Activated naive CD8-positive, alpha-beta T cell treated with anti-CD3 and anti-CD28 coated beads, Interleukin-2, amount 50 U/mL, for 16 hours (primary cell): ENCODE measurements around the gene TUT1.
"Not testable (repeated sequence)": the region's sequence is repeated elsewhere in the genome, so short reads cannot be mapped to it uniquely, and the experiment has no call there.

Experiments
- DNase-seq: peaks from one replicate; pipeline ENCODE4 v3.0.0-alpha.2; 2020; ENCODE audit warnings: low read depth, low spot score

Gene TUT1

GRCh38 chr11:62591448-62592145, at the start of gene TUT1:
Gene TUT1 (minus strand): TSS chr11:62591523. CDS start chr11:62591485, 38 bp downstream.
- DNase-seq: peak; percentile 87

- no peak for DNase-seq
Observed at GRCh38 chr11:62632492-62632891, 41.2 kb upstream of the TUT1 start.

- no peak for DNase-seq
Observed at GRCh38 chr11:62627713-62628112, 36.4 kb upstream of the TUT1 start.

- DNase-seq: no peak
Observed at GRCh38 chr11:62622476-62623089, 31.3 kb upstream of the TUT1 start.

GRCh38 chr11:62621567-62622470, 30.5 kb upstream of the TUT1 start, which contains the start of gene B3GAT3:
Gene B3GAT3 (minus strand): TSS chr11:62621986. CDS start chr11:62621947, 39 bp downstream.
- DNase-seq: peak; percentile 90

DNA sequence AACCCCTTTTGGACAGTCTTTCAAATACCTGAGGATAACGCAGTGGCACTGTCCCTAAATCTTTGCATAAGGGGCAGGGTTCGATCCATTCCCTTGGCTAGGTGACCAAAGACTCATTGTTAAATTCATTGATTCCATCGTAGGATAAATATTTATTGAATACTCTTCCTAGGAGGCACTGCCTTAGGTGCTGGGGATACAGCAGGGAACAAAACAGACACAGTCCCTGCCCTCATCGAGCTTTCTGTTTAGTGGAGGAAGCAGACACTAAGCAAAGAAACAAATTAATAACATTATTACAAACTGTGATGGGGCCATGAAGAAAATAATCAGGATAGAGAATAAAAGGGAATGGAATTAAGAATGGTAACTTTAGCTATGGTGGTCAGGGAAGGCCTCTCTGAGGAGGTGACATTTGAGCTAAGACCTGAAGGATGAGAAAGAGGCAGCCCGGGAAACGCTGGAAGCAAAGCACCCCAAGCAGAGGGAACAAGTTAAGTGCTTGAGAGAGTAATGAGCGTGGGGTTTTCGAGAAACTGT, 29.8 kb upstream of the TUT1 start:
- no peak for DNase-seq

GRCh38 chr11:62616957-62617356, 25.6 kb upstream of the TUT1 start:
- not testable (repeated sequence) for DNase-seq

DNA sequence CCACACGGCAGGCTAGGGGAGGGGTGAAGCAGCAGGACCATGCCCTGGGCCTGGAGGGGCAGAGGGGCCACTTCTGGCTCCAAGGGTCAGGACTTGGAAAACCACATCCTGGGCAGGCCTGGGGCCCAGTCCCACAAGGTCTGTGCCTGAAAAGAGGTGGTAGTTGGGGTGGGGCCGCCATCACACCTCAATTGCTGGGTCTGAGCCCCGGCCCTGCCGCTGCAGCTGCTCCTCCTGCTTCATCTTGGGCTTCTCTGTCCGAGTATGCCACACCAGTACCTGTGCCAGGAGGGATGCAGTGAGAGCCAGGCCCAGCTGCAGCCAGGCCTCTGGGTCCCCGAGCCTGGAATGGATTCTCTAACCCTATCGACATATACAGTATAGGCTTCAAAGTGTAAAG, 24.2 kb upstream of the TUT1 start:
- DNase-seq: no peak

GRCh38 chr11:62614275-62614674, 23.0 kb upstream of the TUT1 start:
- DNase-seq: no peak

DNA sequence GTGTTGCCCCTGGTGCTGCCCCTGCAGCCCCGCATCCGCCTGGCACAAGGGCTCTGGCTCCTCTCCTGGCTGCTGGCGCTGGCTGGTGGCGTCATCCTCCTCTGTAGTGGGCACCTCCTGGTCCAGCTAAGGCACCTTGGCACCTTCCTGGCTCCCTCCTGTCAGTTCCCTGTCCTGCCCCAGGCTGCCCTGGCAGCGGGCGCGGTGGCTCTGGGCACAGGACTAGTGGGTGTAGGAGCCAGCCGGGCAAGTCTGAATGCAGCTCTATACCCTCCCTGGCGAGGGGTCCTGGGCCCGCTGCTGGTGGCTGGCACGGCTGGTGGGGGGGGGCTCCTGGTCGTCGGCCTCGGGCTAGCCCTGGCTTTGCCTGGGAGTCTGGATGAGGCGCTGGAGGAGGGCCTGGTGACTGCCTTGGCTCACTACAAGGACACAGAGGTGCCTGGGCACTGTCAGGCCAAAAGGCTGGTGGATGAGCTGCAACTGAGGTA, 22.0 kb upstream of the TUT1 start:
- no peak for DNase-seq

GRCh38 chr11:62612366-62613290, 21.3 kb upstream of the TUT1 start, which contains the start of the genes EML3 and ROM1:
Gene EML3 (minus strand): TSS chr11:62612775. CDS start chr11:62612457, 318 bp downstream.
Gene ROM1 (plus strand): TSS chr11:62613257. CDS start chr11:62613282, 25 bp downstream.
- DNase-seq: peak; percentile 80

DNA sequence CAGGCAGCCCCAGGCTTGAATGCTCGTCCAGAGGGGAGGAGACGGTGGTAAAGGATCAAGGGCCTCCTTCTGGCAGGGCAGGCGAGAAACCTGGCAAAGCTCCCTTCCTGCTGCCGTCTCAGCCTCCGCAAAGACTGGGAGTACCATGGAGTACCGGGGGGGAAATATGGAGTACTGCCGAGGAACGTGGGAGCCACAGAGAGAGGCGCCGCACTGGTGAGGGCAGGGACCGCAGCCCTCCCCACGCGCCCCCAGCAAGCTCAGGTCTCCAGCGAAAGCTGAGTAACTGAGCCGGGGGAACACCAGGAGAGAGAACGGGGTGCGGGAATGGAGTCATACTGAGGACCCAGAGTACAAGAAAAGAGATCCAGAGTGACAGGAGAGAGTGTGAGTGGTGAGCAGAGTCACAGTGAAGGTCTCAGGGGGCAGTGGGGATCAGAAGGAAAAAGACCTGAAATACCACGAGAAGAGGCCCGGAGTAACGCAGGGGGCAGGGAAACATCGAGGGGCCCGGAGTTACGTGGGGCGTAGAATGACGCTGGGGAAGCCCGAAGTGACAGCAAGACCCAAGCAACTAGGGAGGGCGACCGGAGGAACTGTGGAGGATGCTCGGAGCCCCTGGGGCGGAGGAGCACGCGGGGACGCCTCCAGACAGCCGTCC, 20.5 kb upstream of the TUT1 start:
- DNase-seq: no peak

- DNase-seq: no peak
Observed at GRCh38 chr11:62610814-62611704, 19.7 kb upstream of the TUT1 start.

- no peak for DNase-seq
Observed at GRCh38 chr11:62610403-62610802, 19.1 kb upstream of the TUT1 start.

GRCh38 chr11:62608776-62609175, 17.5 kb upstream of the TUT1 start:
- no peak for DNase-seq

- DNase-seq: no peak
Observed at GRCh38 chr11:62607714-62608113, 16.4 kb upstream of the TUT1 start.

DNA sequence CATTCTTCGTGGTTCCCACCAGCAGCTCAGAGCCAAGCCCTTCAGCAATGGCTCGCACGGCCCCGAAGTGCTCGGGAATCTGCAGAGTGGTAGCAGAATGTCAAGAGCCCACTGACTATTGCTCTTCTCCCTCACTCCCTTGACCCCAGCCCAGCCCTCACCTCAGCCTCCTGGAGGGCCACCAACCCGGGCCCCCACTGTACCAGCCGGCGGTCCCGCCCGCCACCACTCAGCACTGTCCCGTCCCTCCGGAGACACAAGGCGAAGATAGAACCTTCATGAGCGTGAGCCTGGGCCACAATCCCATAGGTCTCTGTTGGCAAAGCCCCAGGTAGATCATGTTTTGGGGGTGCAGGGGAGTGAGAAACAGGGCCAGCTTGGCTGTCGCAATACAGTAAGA, 14.6 kb upstream of the TUT1 start:
- DNase-seq: no peak

DNA sequence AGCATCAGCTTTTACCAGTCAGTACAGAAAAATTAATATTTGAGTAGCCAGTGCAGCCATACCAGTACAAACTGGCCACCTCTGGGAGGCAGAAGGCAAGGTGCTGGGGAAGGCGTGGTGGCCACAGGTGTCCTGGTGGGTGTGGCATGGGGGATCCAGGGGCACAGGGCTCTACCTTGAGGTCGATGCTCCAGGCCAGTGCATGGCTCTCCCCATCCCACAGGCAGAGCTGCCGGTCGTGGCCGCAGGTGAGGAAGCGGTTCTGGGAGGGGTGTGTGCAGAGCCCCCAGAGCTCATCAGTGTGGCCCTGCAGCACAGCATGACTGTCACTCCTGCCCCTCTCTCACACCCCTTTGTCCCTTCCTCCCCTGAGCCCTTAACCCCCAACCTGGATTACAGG, 14.1 kb upstream of the TUT1 start:
- DNase-seq: no peak
